HG02884 (cell line): ENCODE measurements around the gene SLC7A14.
"Not testable (repeated sequence)": the region's sequence is repeated elsewhere in the genome, so short reads cannot be mapped to it uniquely, and the experiment has no call there.

Experiments
- ATAC-seq: cut with Tn5 transposase; IDR thresholded peaks from one replicate; pipeline ENCODE4 v1.9.1; 2021; ENCODE audit warnings: mild to moderate bottlenecking, moderate library complexity; ENCODE audit not compliant: unreplicated experiment

Gene SLC7A14

DNA sequence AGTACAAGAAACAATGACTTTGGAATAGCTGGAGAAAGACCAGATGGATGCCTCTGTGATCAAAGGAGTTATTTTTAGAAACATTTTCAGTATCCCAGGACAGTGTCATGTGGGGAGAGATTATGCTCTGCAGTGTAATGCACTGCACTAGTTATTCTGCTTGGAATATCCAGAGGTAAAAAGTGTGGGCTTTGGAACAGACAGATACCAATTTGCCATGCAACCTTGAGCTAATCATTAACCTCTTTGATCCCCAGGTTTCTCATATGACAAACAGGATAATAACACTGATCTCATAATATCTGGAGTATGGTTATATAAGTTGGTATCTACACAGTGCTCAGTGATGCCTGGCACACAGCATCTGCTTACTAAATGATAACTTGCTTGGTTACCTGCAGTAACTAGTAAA lies 12.2 kb upstream of the SLC7A14 start:
- ATAC-seq, result no peak

DNA sequence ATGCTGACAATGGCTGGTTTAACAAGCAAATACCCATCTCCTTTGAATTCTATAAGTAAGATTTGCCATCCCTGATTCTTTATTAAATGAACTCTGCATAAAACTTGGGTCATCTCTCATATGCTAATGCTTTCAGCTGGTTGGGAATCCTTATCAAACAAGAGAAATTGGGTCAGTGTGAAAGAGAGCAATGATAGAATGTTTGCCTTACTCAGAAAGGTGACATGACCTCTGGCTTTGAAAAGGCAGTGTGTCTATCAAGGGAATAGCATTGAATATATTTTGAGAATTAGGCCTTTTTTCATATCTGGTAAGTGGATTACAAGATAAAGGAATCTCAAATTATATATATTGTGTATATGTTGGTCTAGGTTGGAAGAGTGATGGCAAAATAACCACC lies 8.7 kb upstream of the SLC7A14 start:
- no peak for ATAC-seq

DNA sequence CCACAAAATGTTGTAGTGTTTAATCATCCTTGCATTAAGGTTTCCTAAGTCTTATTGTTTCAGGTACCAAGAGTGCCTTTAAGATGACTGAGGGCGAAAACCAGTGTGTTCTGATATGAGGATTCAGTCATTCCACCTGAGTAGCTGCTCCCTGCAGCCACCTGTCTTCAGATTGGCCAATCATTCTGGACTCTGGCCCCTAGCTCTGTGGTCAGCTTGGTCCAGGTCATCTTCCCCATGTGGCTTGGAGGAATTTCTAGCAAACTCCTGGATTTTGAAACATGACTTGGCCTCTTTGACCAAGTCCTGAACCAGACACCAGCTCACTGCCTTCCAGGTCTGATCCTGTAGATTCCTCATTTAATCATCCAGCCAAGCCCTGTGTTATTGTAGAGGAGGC lies 7.8 kb upstream of the SLC7A14 start:
- no peak for ATAC-seq

DNA sequence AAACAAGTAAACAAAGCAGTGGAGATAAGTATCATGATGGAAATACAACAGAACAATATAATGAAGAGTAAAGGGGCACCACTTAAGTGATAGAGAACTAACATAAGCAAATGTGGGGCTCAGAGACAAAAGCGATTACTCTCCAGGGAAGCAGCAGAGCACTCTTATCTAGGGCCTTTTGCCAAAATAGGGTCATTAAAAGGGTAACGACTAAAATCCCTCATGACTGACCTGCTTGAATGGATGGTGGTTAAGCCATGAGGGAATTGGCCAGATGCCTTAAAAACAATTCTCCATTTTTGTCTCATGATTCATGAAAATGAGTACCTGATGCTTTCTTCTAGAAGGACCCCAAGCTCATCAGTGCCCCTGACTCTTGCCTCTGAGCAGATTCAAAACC lies 3.2 kb upstream of the SLC7A14 start:
- ATAC-seq, result no peak

DNA sequence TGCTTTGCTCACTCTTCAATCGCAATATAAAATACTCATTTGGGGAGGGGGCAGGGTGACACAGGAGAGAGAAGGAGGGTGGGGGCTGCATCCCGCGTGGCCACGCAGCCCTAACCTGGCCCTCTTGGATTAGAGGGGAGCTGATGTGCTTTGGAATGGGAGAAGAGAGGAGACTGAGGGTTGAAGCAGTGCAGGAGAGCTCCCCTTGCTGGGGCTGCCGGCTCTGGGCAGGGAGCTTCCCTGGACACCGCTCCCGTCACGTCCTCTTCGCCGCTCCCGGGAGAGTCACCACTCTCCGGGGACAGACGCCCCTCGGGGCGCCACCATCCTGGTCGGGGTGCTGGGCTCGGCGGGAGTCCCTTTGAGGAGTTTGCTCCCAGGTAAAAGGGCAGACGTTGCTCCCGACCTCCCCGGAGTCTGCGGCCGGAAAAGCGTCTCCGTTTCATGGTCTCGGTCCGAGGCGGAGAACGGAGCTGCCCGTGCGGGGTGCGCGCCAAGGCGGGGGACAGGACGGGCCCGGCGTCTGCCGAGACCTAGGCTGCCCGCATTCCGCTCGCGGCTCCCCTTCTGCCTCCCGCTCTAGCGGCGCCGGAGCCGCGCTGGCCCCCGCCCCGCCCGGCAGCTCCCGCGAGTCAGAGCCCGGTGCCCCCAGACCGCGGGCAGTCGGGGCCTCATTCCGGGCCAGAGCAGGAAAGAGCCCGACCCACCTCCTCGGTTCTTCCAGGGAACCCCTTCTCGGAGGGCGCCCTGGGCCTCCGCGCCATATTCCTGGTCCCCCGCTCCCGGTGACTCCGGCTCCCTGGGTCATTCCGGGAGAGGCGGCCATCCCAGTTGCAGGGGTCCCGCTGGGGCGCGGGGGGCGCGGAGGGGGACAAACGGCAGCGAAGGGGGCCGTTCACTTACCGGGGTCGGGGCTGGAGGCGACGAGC lies 603 bp downstream of the SLC7A14 start:
- no peak for ATAC-seq

DNA sequence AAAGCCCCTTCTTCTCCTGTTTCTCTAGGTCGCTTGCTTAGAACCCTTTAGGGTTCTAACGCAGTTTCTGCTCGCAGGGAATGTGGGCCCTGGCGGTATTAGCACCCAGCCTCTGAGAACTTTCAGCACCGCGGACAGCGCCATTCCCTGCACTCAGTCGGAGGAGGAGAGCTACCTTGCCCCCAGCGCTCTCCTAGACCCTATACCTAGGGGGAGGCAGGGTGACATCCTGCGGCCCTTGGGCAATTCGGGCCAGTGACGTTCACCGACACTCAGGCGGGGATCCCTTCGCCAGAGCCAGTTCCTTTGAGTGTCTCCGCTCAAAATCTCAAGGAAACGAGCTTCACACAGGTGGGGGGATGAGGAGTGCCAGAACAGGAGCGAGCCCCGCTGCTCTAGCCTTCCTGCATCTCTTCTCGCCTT lies 1.3 kb downstream of the SLC7A14 start:
- ATAC-seq, result peak; percentile 57

DNA sequence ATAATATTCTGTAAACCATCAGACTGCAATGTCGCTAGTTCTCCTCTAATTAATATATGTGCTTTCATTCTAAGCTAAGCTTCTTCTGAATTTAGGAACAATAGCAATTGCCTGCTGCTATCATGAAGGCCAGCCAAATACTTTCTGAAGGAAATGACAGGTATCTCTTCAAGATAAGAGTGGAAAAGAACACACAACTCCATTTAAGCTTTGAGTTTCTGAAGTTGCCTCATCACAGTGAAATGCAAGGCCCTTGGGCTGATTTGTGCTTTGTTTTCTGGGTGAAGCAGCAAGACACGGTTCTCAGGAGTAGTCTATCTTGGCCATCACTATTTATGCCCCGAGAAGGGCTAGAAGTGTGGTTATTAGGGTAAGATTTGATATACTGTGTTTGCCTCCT lies 6.2 kb downstream of the SLC7A14 start:
- no peak for ATAC-seq

DNA sequence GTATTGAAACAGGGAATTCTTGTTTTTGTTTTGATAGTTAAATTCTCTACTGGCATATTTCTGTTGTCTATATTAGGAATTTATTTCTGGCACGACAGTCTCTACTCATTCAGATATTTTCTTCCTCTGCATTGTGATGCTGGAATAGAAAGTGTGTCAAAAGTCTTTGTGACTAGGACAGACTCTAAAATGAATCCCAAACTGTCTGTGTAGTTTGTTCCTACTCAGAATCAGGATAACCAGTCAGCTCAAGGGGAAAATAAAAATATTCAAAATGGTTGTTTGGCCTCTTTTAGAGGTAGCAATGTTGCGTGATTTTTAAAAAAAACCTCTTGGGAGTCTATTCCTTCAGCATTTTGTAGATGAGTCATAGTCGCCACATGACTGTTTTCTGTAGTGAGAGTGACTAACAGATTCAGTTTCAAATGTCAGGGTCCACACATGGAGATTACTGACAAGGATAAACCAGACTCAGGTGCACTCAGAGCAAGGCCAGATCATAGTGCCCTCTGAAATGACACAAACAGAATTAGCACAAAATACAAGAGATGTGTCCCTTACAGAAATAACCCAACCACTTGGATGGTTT lies 13.1 kb downstream of the SLC7A14 start:
- peak; percentile 99 for ATAC-seq

DNA sequence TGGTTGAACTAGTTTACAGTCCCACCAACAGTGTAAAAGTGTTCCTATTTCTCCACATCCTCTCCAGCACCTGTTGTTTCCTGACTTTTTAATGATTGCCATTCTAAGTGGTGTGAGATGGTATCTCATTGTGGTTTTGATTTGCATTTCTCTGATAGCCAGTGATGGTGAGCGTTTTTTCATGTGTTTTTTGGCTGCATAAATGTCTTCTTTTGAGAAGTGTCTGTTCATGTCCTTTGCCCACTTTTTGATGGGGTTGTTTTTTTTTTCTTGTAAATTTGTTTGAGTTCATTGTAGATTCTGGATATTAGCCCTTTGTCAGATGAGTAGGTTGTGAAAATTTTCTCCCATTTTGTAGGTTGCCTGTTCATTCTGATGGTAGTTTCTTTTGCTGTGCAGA lies 18.3 kb downstream of the SLC7A14 start:
- ATAC-seq, result not testable (repeated sequence)

DNA sequence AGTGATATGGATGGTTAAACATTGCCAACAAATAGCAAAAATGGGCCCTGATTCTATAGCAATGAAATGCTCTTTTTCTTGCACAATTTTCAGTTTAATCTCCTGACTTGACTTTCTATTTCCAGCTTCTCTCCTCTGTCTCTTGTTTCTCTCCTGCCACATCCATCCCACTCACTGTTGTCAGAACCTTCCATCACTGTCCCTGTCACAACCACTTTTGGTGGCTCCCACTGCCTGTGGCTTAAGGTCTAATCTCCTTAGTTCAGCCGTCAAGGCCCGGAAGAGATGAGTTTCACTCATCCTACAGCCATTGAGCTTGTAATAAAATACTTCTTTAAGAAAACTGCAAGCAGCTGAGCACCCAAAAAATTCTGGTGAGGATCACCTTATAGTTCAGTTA lies 19.5 kb downstream of the SLC7A14 start:
- ATAC-seq, result no peak

DNA sequence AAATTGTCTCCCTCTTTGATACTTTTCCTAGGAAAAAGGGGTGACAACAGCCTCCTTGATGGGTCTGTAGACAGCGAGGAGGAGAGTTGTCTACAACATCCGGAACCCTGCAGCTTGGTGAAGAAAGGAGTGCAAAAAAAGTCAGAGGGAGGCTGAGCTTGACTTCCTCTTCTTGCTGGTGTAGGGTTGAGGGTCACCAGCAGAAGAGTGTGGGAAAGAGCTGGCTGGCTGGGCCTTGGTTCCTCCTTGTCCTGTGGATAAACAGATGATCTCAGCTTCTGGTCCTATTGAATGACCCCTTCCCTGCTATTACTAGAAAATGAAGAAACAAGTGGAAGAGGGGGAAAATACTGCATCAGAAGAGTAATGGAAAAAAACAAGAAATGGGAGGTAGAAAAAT lies 20.4 kb downstream of the SLC7A14 start:
- no peak for ATAC-seq

DNA sequence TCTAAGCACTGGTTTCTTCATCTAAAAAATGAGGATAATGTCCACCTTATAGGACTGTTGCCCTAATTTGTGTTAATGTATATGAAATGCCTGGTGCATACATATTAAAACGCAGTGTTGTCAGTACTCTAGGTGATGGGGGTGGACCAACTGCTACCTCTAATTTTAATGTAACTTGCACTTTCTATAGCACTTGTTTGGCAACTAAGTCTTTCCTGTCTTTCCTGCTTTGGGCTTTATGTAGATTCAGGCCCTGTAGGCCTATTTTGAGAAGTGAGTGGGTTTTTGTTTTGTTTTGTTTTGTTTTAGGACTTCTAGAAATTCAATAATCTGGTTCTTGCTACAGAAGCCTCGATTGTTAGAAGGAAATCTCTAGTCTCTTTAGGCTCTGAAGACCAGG lies 21.2 kb downstream of the SLC7A14 start:
- ATAC-seq, result no peak

DNA sequence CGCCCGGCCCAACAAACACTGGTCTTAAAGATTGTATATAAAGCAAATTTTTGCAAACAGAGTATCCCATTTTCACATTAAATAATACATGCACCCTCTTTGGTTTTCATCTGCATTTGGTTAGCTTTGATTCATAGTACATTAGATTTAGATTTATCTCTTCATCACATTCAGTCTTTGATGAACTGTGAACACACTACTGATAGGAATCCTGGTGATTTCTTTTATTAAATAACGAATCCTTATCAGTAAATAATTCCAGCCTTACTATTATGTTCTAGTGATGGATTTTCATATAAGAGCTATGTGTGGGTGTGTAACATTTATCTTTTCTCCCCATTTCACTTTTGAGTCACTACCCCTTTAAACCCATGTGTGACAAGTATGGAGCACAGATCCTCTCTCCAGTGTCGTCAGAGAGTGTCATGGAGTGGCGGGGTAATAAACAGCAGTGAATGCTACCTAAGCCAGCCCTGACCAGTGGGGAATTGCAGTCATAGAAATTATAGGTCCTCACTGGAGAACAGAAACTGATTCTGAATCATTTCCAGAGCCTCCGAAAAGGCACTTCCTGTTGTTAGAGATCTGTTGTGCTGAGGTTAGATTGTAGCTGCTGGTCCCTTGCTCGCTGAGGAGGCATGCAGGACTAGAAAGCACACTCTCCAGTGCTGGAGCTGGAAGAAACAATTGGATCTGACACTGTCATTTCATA lies 22.0 kb downstream of the SLC7A14 start:
- ATAC-seq, result peak; percentile 95

DNA sequence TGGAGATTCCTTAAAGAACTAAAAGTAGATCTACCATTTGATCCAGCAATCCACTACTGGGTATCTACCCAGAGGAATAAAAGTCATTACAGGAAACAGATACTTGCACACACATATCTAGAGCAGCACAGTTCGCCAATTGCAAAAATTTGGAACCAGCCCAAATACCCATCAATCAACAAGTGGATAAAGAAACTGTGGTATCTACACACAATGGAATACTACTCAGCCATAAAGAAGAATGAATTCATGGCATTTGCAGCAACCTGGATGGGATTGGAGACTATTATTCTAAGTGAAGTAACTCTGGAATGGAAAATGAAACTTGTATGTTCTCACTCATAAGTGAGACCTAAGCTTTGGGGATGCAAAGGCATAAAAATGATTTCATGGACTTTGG lies 23.8 kb downstream of the SLC7A14 start:
- ATAC-seq, result no peak

DNA sequence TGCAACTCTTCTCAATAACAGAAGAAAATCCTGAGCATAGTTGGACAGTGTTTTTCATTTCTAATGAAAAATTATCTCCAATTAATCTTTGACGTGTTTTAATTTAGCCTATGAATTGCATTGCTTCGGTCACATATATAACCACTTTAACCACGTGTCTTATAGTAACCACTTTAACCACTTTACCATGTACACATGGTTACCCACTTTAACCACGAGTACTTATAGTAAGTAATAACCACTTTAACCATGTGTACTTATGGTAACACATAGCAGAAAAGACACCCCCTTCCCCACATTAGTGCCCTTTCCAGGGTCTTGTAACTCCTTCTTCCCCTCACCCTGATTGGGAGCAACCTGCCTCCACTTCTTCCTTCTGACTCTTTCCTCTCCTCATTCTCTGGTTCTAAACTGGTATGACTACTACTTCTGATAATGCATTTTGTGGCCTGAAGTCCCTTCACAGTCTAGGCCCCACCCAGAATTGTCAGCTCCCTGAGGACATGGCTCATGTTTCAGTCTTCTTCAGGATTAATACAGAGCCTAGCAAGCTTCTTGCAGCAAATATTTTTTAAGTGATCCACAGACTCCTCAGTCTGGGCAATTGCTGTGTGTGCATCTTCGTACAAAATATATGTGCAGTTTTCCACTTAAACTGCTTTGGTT lies 25.0 kb downstream of the SLC7A14 start:
- no peak for ATAC-seq

DNA sequence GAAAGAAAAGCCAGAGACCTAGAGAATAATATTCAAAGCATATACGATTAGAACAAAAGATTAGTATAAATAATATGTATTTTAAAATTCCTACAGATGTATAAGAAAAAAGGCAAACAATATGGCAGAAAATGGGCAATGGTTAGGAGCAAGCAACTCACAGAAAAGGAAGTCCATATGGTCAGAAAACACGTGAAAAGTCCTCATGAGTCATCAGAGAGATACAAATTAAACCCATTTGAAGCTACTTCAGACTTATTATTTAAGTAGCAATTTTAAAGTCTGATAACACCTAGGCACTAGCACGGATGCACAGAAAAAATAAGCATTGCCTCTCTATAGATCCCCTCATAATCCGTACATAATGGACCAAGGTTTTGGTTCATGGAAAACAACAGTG lies 25.6 kb downstream of the SLC7A14 start:
- ATAC-seq, result no peak

DNA sequence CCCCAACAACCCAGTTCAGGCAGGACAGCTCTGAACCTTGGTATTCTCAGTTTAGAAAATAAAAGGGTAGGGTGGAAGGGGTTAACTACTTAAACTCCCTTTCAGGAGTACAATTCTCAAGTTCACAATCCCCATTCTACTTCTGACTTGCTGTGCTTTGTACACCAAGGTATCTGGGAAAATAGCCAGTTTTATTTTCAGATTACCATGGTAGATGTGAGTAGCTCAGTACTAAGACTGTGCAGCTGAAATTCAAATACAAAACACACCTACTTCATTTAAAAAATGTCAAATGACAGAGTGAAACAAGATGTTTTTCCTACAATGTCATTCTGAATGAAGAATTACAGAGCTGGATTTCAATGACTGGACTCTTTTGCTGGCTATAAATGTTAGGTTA lies 27.4 kb downstream of the SLC7A14 start:
- no peak for ATAC-seq

DNA sequence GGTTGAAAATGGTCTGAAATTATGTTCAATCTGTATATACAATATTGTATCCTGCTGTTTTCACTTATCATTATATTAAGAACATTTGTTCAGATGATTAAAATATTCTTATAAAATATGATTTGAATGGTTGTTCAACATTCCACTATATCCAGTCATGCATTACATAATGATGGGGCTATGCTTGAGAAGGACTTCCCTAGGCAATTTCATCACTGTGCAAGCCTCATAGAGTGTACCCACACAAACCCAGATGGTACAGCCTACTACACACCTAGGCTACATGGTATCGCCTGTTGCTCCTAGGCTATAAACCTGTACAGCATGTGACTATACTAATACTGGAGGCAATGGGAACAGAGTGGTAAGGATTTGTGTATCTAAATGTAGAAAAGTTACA lies 30.5 kb downstream of the SLC7A14 start:
- ATAC-seq, result no peak

DNA sequence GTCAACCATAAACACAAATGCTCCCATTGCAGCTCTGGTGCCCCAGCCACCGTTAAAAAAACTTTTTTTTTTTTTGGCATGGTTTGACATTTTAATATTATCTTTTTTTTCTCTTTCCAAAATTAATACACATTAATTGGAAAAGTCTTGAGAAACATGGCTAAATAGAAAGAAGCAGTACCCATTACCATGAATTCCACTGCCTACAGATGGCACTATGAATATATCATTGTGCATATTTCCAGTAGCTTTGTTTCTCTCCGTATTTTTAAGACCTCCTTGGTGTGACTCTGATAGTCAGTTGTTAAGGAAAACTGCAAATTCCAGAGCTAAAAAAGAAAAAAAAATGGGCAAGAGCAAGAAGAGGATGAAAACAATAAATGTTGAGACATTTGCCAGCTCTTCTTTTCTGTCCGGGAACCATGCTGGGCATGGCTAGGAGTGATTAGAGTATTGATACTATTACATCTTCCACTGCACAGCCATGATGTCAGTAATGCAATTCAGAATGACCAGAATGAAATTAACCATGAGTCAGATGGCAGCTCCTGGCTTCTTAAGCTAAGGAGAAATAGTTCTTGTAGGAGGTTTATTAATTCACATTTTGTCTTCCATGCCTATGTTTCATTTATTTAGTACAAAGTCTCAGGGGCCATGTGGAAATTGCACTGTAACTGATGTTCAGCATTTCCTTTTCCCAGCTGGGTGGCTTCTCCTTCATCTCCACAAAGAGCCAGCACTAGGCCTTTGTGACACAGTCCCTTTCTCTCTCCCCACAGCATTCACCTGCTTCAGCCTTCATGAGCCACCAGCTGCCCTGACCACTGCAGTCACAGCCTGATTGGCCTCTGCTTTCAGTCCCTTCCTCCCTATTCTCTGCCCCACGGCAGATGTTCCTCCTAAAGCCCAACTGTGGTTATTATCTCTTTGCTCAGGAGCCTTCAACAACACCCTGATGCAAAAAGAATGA lies 31.8 kb downstream of the SLC7A14 start:
- ATAC-seq, result no peak

DNA sequence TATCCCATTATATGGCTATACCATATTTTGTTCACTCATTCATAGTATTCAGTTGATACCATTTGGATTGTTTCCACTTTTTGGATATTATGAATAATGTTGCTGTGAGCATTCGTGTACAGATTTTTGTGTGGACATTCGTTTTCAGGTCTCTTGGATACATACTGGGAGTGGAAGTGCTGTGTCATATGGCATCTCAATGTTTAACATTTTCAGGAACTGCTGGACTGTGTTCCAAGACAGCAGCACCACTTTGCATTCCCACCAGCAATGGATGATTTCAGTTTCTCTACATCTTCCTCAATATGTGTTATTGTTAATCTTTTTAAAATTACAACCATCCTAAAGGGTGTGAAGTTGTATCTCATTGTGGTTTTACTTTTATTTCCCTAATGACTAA lies 34.6 kb downstream of the SLC7A14 start:
- ATAC-seq, result no peak
